NCI-H146 treated with DMSO at 0.1 percent for 48 hours (cell line): ENCODE measurements around the gene USH1C.

ENCODE experiments used
- DNase-seq: peaks from one replicate; lab custom pipeline; 2025; ENCODE audit not compliant: unreplicated experiment; lab: John Stamatoyannopoulos, UW

Gene USH1C

DNA sequence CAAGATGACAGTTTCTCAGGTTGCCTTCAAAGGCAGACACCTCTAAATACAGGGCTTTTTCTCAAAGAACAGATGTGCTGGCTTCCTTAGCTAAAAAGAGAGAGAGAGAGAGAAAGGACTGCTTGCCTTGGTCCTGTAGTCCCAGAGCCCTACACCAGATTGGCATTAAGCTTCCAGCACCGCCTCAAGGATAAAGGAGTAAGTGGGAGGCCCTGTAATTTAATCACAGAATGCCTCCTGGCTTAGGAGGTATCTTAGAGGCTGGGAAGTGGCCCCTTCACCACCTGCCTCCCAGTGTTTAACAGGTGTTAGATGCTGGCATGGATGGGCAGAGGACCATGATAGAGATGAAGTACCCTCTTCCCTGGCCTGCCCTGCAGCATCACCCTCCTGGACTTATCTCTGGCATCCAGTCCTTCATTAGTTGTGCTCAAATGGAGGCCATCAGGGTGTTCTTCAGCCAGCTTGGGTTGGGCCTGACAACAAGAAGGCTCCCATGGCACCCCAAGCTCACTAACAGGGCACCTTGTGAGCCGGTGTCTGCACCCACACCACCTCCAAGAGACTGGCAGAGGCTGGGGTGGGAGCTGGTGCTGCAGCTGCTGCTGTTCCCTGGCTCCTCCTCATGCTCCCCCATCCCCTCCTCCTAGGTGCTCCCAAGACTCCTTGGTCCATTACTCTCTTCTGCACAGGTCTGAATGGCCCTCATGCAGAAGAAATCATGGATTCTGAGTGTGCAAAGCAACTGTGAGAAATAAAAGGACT, 100.1 kb downstream of the USH1C start:
- DNase-seq: no peak
